HCT116 (cell line): ENCODE data around the gene GPR85.

Source experiments
- CEBPB ChIP-seq: IDR thresholded peaks from 2 replicates; pipeline ENCODE4 v1.6.1; 2012; ENCODE audit warnings: low read depth
- EZH2phosphoT487 ChIP-seq: fragments of 200-600 bp; IDR thresholded peaks from 2 replicates; pipeline ENCODE4 v1.6.1; 2018; ENCODE audit warnings: antibody characterized with exemption, borderline replicate concordance
- JUND ChIP-seq: IDR thresholded peaks from 2 replicates; pipeline ENCODE4 v1.6.1; 2012
- POLR2A ChIP-seq: IDR thresholded peaks from 2 replicates; pipeline ENCODE4 v1.7.0; 2011; ENCODE audit warnings: borderline replicate concordance; ENCODE audit not compliant: insufficient read depth, insufficient read length; ENCODE audit errors: extremely low read depth
- SP1 ChIP-seq: IDR thresholded peaks from 2 replicates; pipeline ENCODE4 v1.6.1; 2012; ENCODE audit warnings: low read depth
- YY1 ChIP-seq: IDR thresholded peaks from 2 replicates; pipeline ENCODE4 v1.6.1; 2011; ENCODE audit warnings: low read length, low read depth, moderate library complexity, mild to moderate bottlenecking; ENCODE audit not compliant: insufficient replicate concordance; ENCODE audit errors: extremely low read depth
- TF ChIP-seq, protein P1 (sequence below), 3 experiments: fragments of 200-600 bp in 1 of 3; sonication (generic) in 1 of 3; IDR thresholded peaks in 2 of 3; conservative IDR thresholded peaks in 1 of 3; 2 replicates each; pipeline ENCODE4 v1.5.1; 2012 to 2017; ENCODE audit warnings: low read depth in 2 of 3, low read length in 2 of 3, antibody characterized with exemption in 1 of 3, borderline replicate concordance in 1 of 3, control low read depth in 1 of 3, mild to moderate bottlenecking in 1 of 3, mixed read lengths in 1 of 3, mixed run types in 1 of 3, moderate library complexity in 1 of 3; ENCODE audit not compliant: insufficient read depth in 1 of 3
- TF ChIP-seq, protein P2 (sequence below): IDR thresholded peaks from 2 replicates; pipeline ENCODE4 v1.6.1; 2012

DNA sequence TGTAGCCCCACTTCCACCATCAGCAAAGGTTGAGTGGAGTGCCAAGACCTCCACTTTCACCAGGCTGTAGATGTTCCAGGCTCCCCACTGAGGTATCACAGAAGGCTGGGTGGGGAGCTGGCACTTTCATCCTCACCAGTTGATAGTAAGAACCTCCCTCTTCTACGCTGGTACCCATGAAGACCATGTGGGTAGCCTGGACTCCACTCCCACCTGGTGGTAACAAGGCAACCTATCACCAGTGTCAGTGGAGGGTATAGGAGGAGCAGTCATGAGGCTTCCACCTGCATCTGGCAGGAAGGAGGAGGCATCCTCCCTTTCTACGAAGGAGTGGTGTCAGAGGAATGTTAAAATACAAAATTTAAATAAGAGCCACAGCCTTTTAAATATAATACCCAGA, 27.3 kb upstream of the GPR85 start:
- TF ChIP-seq, protein P1, sequence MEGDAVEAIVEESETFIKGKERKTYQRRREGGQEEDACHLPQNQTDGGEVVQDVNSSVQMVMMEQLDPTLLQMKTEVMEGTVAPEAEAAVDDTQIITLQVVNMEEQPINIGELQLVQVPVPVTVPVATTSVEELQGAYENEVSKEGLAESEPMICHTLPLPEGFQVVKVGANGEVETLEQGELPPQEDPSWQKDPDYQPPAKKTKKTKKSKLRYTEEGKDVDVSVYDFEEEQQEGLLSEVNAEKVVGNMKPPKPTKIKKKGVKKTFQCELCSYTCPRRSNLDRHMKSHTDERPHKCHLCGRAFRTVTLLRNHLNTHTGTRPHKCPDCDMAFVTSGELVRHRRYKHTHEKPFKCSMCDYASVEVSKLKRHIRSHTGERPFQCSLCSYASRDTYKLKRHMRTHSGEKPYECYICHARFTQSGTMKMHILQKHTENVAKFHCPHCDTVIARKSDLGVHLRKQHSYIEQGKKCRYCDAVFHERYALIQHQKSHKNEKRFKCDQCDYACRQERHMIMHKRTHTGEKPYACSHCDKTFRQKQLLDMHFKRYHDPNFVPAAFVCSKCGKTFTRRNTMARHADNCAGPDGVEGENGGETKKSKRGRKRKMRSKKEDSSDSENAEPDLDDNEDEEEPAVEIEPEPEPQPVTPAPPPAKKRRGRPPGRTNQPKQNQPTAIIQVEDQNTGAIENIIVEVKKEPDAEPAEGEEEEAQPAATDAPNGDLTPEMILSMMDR (IDR thresholded peaks at IDR 0.05 in 2 of 3, conservative IDR thresholded peaks at IDR 0.05 in 1 of 3; ENCODE audit: borderline replicate concordance in 1 of 3, insufficient read depth in 1 of 3, low read depth in 2 of 3, low read length in 2 of 3): peak in 2 of 3 experiments; percentile 5 to 19; a peak in 1 of 6 replicates
- no peak for TF ChIP-seq JUND
- TF ChIP-seq POLR2A: no peak
- no peak for TF ChIP-seq CEBPB
- TF ChIP-seq SP1: no peak
- TF ChIP-seq YY1: no peak
- TF ChIP-seq EZH2phosphoT487: no peak
- TF ChIP-seq, protein P2, sequence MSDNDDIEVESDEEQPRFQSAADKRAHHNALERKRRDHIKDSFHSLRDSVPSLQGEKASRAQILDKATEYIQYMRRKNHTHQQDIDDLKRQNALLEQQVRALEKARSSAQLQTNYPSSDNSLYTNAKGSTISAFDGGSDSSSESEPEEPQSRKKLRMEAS: no peak
